Lower lobe of right lung (tissue), 2 donors: ENCODE data around the gene RPL39. TPM values are rescaled to one million over a fixed set of nuclear protein-coding genes. Genes with fewer than 3 reads are reported as not detected.
A peak's percentile ranks its signal among the peaks of the same experiment; 100 is the strongest.
"Not testable (repeated sequence)": the region's sequence is repeated elsewhere in the genome, so short reads cannot be mapped to it uniquely, and the experiment has no call there.

Source experiments
- ATAC-seq, 2 donors: fragments of 200-7000 bp; cut with Tn5 transposase; one replicate each; pipeline ENCODE4 v1.9.1; 2020 to 2022; ENCODE audit warnings: mild to moderate bottlenecking in 2 of 2, moderate library complexity in 2 of 2
- DNase-seq: peaks from one replicate; pipeline ENCODE4 v3.0.0-alpha.2; 2020
- H3K27ac ChIP-seq: fragments of 200-600 bp; one replicate; pipeline ENCODE4 v1.8.0; 2022
- H3K27me3 ChIP-seq: fragments of 200-600 bp; one replicate; pipeline ENCODE4 v1.8.0; 2022; ENCODE audit warnings: low read depth
- H3K36me3 ChIP-seq: fragments of 200-600 bp; one replicate; pipeline ENCODE4 v1.8.0; 2022; ENCODE audit warnings: mild to moderate bottlenecking
- H3K4me1 ChIP-seq: fragments of 200-600 bp; one replicate; pipeline ENCODE4 v1.8.0; 2022
- H3K4me3 ChIP-seq: fragments of 200-600 bp; one replicate; pipeline ENCODE4 v1.8.0; 2022; ENCODE audit warnings: mild to moderate bottlenecking
- H3K9me3 ChIP-seq: fragments of 200-600 bp; one replicate; pipeline ENCODE4 v1.8.0; 2022
- CTCF ChIP-seq: fragments of 200-600 bp; IDR thresholded peaks from one replicate; pipeline ENCODE4 v1.8.0; 2022; ENCODE audit warnings: antibody characterized with exemption, mild to moderate bottlenecking
- intact Hi-C: fragments of 100-400 bp; cut with DNase I; formaldehyde crosslinking; loops from one replicate; pipeline ENCODE4 v1.11.0; 2022
- total RNA-seq: library from RNA; stranded (reverse); fragmentation: NEBNext Ultra II Directional; extraction: Animal tissue kit (Norgen Biotek cat#: 25700); gene quantifications from one replicate; pipeline ENCODE4 v1.2.1, GENCODE V29; 2021
- donor health status: DM: no; HTN: yes; CAD: no; lungs with severe emphysema.

The RPL39 gene
- total RNA-seq, 1 donor from 2014 or later: 1,325 TPM

GRCh38 chrX:119790977-119791436, 423 bp downstream of the RPL39 start:
- peak; percentile 15 for TF ChIP-seq CTCF
- peak overlapping the region; percentile 91 for H3K27ac ChIP-seq
- H3K4me3 ChIP-seq: peak overlapping the region; percentile 71
- no peaks in the 10 kb centered on the region for H3K9me3 ChIP-seq
- H3K36me3 ChIP-seq: peaks cover 25% of the 10 kb centered on the region
- H3K4me1 ChIP-seq: peaks cover 24% of the 10 kb centered on the region
- no peak for DNase-seq
- no peaks in the 10 kb centered on the region for H3K27me3 ChIP-seq
- ATAC-seq: peak; percentile 52 to 53
- intact Hi-C loops: no loop called here

- Histone ChIP-seq H3K4me3 (no peak overlapping the region), H3K27me3 (no peaks in the 10 kb centered on the region), H3K4me1 (peaks cover 17% of the 10 kb centered on the region), H3K9me3 (no peaks in the 10 kb centered on the region), H3K36me3 (peaks cover 38% of the 10 kb centered on the region), H3K27ac (no peak overlapping the region)
- intact Hi-C loops: no loop called here
- DNase-seq (no peak), ATAC-seq (peak in 1 of 2 donors; percentile 62)
- peak; percentile 41 for TF ChIP-seq CTCF
Measured at GRCh38 chrX:119784747-119785446, 6.5 kb downstream of the RPL39 start.

DNA sequence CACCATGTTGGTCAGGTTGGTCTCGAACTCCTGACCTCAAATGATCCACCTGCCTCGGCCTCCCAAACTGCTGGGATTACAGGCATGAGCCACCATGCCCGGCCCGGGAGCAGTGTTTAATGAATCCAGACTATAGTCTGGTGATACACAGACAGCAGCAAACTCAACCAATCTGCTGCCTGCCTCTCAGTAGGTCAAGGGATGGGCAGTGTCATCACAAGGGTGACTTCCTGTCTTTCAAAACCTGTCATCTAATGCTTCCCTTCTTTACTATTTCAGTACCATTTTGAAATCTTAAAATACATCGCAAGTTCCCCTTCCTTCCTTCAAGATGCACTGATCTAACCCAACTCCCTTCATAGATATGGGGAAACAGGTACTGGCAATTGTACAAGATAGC, 8.4 kb downstream of the RPL39 start:
- ATAC-seq: peak; percentile 57 to 76
- no peaks in the 10 kb centered on the region for H3K4me1 ChIP-seq

DNA sequence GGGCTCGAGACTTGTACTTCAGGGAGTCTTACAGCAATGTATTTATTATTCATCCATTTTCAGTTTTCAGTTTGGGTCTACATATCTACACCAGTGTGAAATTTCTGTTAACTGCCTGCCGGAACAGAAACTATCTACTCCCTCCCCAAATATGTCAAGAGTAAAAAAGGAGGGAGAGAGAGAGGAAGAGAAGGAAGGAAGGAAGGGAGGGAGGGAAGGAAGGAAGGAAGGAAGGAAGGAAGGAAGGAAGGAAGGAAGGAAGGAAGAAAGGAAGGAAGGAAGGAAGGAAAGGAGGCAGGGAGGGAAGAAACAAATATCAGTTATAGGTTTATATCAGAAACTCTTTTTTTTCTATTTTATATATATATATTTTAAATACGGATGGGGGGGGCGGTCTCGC, 12.6 kb downstream of the RPL39 start:
- no peaks in the 10 kb centered on the region for H3K27me3 ChIP-seq

More for the DNA sequence above, 8.4 kb downstream of the RPL39 start:
- H3K27ac ChIP-seq: no peak overlapping the region
- peak; percentile 47 for DNase-seq
- TF ChIP-seq CTCF: no peak
- intact Hi-C loops: no loop called here
- H3K4me3 ChIP-seq: no peak overlapping the region
- H3K27me3 ChIP-seq: no peaks in the 10 kb centered on the region
- H3K9me3 ChIP-seq: no peaks in the 10 kb centered on the region
- H3K36me3 ChIP-seq: peaks cover 22% of the 10 kb centered on the region

GRCh38 chrX:119775517-119776238, 15.8 kb downstream of the RPL39 start:
- no peak overlapping the region for H3K4me3 ChIP-seq
- H3K27ac ChIP-seq: no peak overlapping the region
- H3K4me1 ChIP-seq: no peaks in the 10 kb centered on the region
- intact Hi-C loops: no loop called here
- ATAC-seq (peak; percentile 32 to 67), DNase-seq (no peak)
- no peak for TF ChIP-seq CTCF
- no peaks in the 10 kb centered on the region for H3K27me3 ChIP-seq
- no peaks in the 10 kb centered on the region for H3K9me3 ChIP-seq
- no peaks in the 10 kb centered on the region for H3K36me3 ChIP-seq

More for the DNA sequence above, 12.6 kb downstream of the RPL39 start:
- ATAC-seq (no peak), DNase-seq (no peak)
- no peak overlapping the region for H3K4me3 ChIP-seq
- intact Hi-C loops: no loop called here
- no peaks in the 10 kb centered on the region for H3K4me1 ChIP-seq
- no peak overlapping the region for H3K27ac ChIP-seq
- no peaks in the 10 kb centered on the region for H3K36me3 ChIP-seq
- no peaks in the 10 kb centered on the region for H3K9me3 ChIP-seq
- no peak for TF ChIP-seq CTCF

- H3K27ac ChIP-seq, ATAC-seq, H3K27me3 ChIP-seq, H3K9me3 ChIP-seq, DNase-seq, H3K4me3 ChIP-seq, intact Hi-C loops, H3K4me1 ChIP-seq, H3K36me3 ChIP-seq: not testable (repeated sequence)
Measured at GRCh38 chrX:119769388-119769787, 22.0 kb downstream of the RPL39 start.

- H3K36me3 ChIP-seq, intact Hi-C loops, H3K27ac ChIP-seq, ATAC-seq, H3K9me3 ChIP-seq, DNase-seq, H3K4me1 ChIP-seq, H3K27me3 ChIP-seq, H3K4me3 ChIP-seq: not testable (repeated sequence)
Measured at GRCh38 chrX:119768436-119768835, 23.0 kb downstream of the RPL39 start.
